ENCODE measurements around the gene WDR18.

DNA sequence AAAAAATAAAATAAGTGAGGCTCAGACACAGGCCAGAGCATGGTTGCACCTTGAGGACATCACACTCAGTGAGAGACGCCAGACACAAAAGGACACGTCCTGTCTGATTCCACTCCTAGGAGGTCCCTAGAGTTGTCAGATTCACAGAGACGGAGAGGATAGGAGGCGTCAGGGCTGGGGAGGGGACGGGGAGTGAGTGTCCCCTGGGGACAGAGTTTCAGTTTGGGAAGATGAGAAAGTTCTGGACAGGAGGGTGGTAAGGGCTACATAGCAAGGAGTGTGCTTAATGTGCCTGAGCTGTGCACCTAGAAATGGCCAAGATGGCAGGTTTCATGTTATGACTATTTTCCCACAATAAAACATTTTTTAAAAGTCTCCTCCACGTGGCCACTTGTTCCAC is 13.9 kb downstream of the WDR18 start:
- TF ChIP-seq, protein P1, sequence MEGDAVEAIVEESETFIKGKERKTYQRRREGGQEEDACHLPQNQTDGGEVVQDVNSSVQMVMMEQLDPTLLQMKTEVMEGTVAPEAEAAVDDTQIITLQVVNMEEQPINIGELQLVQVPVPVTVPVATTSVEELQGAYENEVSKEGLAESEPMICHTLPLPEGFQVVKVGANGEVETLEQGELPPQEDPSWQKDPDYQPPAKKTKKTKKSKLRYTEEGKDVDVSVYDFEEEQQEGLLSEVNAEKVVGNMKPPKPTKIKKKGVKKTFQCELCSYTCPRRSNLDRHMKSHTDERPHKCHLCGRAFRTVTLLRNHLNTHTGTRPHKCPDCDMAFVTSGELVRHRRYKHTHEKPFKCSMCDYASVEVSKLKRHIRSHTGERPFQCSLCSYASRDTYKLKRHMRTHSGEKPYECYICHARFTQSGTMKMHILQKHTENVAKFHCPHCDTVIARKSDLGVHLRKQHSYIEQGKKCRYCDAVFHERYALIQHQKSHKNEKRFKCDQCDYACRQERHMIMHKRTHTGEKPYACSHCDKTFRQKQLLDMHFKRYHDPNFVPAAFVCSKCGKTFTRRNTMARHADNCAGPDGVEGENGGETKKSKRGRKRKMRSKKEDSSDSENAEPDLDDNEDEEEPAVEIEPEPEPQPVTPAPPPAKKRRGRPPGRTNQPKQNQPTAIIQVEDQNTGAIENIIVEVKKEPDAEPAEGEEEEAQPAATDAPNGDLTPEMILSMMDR (IDR thresholded peaks at IDR 0.05), result no peak
- TF ChIP-seq POLR2A (IDR thresholded peaks at IDR 0.05), result no peak
- TF ChIP-seq POLR2AphosphoS5 (IDR thresholded peaks at IDR 0.05), result no peak

Data from upper lobe of left lung (tissue), 4 donors.